Liver (tissue), 3 donors: ENCODE results near the gene POFUT2.

Experiments used
- ATF3 ChIP-seq: IDR thresholded peaks from 2 replicates; pipeline ENCODE4 v1.6.1; 2016; ENCODE audit warnings: antibody characterized with exemption
- CTCF ChIP-seq: fragments of 150-350 bp; IDR thresholded peaks from 2 replicates; pipeline ENCODE4 v1.5.1; 2017; ENCODE audit warnings: improper control_type of control experiment, low read depth, low read length; ENCODE audit not compliant: missing input control
- EGR1 ChIP-seq, 2 donors: IDR thresholded peaks; 2 replicates each; pipeline ENCODE4 v1.6.1; 2016 to 2018; ENCODE audit warnings: antibody characterized with exemption in 2 of 2, low read depth in 2 of 2
- FOXA1 ChIP-seq: IDR thresholded peaks from 2 replicates; pipeline ENCODE4 v1.6.1; 2016; ENCODE audit warnings: antibody characterized with exemption
- GABPA ChIP-seq, 2 donors: IDR thresholded peaks in 1 of 2; conservative IDR thresholded peaks in 1 of 2; 2 replicates each; pipeline ENCODE4 v1.6.1; 2016; ENCODE audit warnings: antibody characterized with exemption in 2 of 2, mild to moderate bottlenecking in 1 of 2, moderate library complexity in 1 of 2
- HNF4A ChIP-seq, 2 donors: conservative IDR thresholded peaks; 2 replicates each; pipeline ENCODE4 v1.6.1; 2016; ENCODE audit warnings: antibody characterized with exemption in 2 of 2, mild to moderate bottlenecking in 2 of 2
- JUND ChIP-seq, 2 donors: IDR thresholded peaks; 2 replicates each; pipeline ENCODE4 v1.6.1; 2016; ENCODE audit warnings: antibody characterized with exemption in 2 of 2
- NR2F2 ChIP-seq: IDR thresholded peaks from 2 replicates; pipeline ENCODE4 v1.6.1; 2016; ENCODE audit warnings: antibody characterized with exemption
- RAD21 ChIP-seq, 2 donors: IDR thresholded peaks; 2 replicates each; pipeline ENCODE4 v1.6.1; 2016; ENCODE audit warnings: antibody characterized with exemption in 2 of 2, mild to moderate bottlenecking in 2 of 2
- SP1 ChIP-seq: IDR thresholded peaks from 2 replicates; pipeline ENCODE4 v1.6.1; 2018; ENCODE audit warnings: antibody characterized with exemption, mild to moderate bottlenecking
- YY1 ChIP-seq: IDR thresholded peaks from 2 replicates; pipeline ENCODE4 v1.6.1; 2016; ENCODE audit warnings: antibody characterized with exemption, mild to moderate bottlenecking
- TF ChIP-seq, protein P1 (sequence below): IDR thresholded peaks from 2 replicates; pipeline ENCODE4 v1.6.1; 2016; ENCODE audit warnings: antibody characterized with exemption
- TF ChIP-seq, protein P2 (sequence below): IDR thresholded peaks from 2 replicates; pipeline ENCODE4 v1.6.1; 2016; ENCODE audit warnings: antibody characterized with exemption
- donor health status: healthy.
- donor health status: healthy.

DNA sequence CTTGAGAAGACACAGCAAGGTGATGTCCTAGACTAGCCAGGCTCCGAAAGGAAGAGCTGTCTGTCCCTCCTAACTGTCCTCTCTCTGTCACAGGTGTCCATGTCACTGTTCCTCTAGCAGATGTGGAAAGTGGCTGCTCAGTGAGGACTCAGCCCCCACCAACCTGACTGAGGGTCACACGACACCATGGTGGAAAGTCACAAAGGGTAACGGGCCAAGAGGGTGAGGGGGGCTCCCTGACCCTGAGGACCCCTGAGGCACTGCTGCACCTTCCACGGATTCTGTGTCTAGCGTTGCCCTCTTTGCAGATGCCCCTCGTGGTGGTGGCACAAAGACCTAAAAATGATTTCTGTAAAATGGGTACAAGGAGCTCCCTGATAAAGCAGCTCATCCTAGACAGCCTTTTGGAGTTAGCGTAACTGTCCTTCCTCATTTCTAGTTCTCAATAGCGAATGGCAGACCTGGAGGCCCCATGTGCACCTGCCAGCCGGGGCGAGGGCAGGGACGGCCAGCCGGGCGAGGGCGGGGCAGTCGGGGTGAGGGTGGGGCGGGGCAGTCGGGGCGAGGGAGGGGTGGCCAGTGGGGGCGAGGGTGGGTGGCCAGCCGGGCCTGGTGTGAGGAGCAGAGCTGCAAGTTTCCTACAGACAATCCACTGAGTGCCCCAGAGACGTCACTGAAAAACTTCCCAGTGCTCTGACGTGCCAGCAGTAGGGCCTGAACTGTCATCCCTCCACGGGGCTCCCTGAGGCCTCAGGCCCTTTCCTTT, 23.4 kb downstream of the POFUT2 start:
- TF ChIP-seq CTCF (no peak), NR2F2 (no peak), JUND (IDR thresholded peaks at IDR 0.05) (no peak), RAD21 (IDR thresholded peaks at IDR 0.05) (no peak), SP1 (no peak), EGR1 (IDR thresholded peaks at IDR 0.05; ENCODE audit: low read depth in 2 of 2) (no peak), HNF4A (conservative IDR thresholded peaks at IDR 0.05) (no peak), FOXA1 (no peak), YY1 (no peak), ATF3 (no peak), GABPA (IDR thresholded peaks at IDR 0.05 in 1 of 2, conservative IDR thresholded peaks at IDR 0.05 in 1 of 2) (no peak)
- TF ChIP-seq, protein P1, sequence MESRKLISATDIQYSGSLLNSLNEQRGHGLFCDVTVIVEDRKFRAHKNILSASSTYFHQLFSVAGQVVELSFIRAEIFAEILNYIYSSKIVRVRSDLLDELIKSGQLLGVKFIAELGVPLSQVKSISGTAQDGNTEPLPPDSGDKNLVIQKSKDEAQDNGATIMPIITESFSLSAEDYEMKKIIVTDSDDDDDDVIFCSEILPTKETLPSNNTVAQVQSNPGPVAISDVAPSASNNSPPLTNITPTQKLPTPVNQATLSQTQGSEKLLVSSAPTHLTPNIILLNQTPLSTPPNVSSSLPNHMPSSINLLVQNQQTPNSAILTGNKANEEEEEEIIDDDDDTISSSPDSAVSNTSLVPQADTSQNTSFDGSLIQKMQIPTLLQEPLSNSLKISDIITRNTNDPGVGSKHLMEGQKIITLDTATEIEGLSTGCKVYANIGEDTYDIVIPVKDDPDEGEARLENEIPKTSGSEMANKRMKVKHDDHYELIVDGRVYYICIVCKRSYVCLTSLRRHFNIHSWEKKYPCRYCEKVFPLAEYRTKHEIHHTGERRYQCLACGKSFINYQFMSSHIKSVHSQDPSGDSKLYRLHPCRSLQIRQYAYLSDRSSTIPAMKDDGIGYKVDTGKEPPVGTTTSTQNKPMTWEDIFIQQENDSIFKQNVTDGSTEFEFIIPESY, result no peak
- TF ChIP-seq, protein P2, sequence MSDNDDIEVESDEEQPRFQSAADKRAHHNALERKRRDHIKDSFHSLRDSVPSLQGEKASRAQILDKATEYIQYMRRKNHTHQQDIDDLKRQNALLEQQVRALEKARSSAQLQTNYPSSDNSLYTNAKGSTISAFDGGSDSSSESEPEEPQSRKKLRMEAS, result no peak
